Immature natural killer cell (primary cell): Measurements from ENCODE around the gene ACSBG1. TPM values are rescaled to one million over a fixed set of nuclear protein-coding genes. Genes with fewer than 3 reads are reported as not detected.
A peak's percentile ranks its signal among the peaks of the same experiment; 100 is the strongest.

ENCODE experiments used
- DNase-seq, 3 donors: peaks; one replicate each; pipeline ENCODE4 v3.0.0; 2022; ENCODE audit warnings: mixed read lengths in 1 of 3
- H3K27ac Mint-ChIP-seq, 6 donors: one replicate each; pipeline ENCODE4 v1.8.0; 2020; ENCODE audit warnings: mixed read lengths in 6 of 6, mild to moderate bottlenecking in 5 of 6, inconsistent platforms in 4 of 6, moderate library complexity in 3 of 6
- H3K27me3 Mint-ChIP-seq, 3 donors: one replicate each; pipeline ENCODE4 v1.8.0; 2020 to 2021; ENCODE audit warnings: low read depth in 3 of 3, mild to moderate bottlenecking in 3 of 3, mixed read lengths in 3 of 3, moderate library complexity in 3 of 3, inconsistent platforms in 1 of 3
- H3K36me3 Mint-ChIP-seq, 3 donors: one replicate each; pipeline ENCODE4 v1.8.0; 2020; ENCODE audit warnings: mixed read lengths in 3 of 3, inconsistent platforms in 2 of 3, mild to moderate bottlenecking in 2 of 3
- H3K4me1 Mint-ChIP-seq, 2 donors: one replicate each; pipeline ENCODE4 v1.8.0; 2020; ENCODE audit warnings: inconsistent platforms in 2 of 2, mild to moderate bottlenecking in 2 of 2, mixed read lengths in 2 of 2, moderate library complexity in 1 of 2
- H3K4me3 Mint-ChIP-seq, 5 donors: one replicate each; pipeline ENCODE4 v1.8.0; 2020; ENCODE audit warnings: mild to moderate bottlenecking in 5 of 5, mixed read lengths in 5 of 5, inconsistent platforms in 3 of 5, moderate library complexity in 3 of 5
- H3K9me3 Mint-ChIP-seq, 6 donors: one replicate each; pipeline ENCODE4 v1.8.0; 2020; ENCODE audit warnings: mild to moderate bottlenecking in 6 of 6, mixed read lengths in 6 of 6, inconsistent platforms in 4 of 6, moderate library complexity in 3 of 6
- polyA plus RNA-seq, 3 donors: library from polyadenylated mRNA; unstranded; fragments of 300-500 nt; fragmentation: Illumina TruSeq; gene quantifications; one replicate each; pipeline ENCODE4 v1.2.3, GENCODE V29; 2021

Gene ACSBG1
- polyA plus RNA-seq, 3 donors from 2014 or later: 0.07 TPM; not detected in 2

GRCh38 chr15:78149805-78150751, 84.3 kb downstream of the ACSBG1 start:
- peak overlapping the region; percentile 72 to 91 (median 86) for H3K27ac Mint-ChIP-seq
- H3K4me3 Mint-ChIP-seq: peak overlapping the region; percentile 86 to 89 (median 88)
- H3K9me3 Mint-ChIP-seq: no peaks in the 10 kb centered on the region
- peaks cover 0 to 7% (median 0%) of the 10 kb centered on the region in 3 donors for H3K36me3 Mint-ChIP-seq
- no peak for DNase-seq
- peaks cover 23 to 37% of the 10 kb centered on the region in 2 donors for H3K4me1 Mint-ChIP-seq
- peaks cover 3 to 7% (median 4%) of the 10 kb centered on the region in 3 donors for H3K27me3 Mint-ChIP-seq

GRCh38 chr15:78149068-78149804, 85.1 kb downstream of the ACSBG1 start, which contains the start of gene IDH3A:
Gene IDH3A, plus strand, starts transcription at chr15:78149362. Its CDS starts 42 bp downstream, at chr15:78149404.
- peak within 1 kb of the TSS; percentile 80 to 94 (median 91) for H3K27ac Mint-ChIP-seq
- peak; percentile 98 to 99 (median 98) for DNase-seq
- no peaks in the 10 kb centered on the region for H3K9me3 Mint-ChIP-seq
- peak within 1 kb of the TSS; percentile 94 to 97 (median 96) for H3K4me3 Mint-ChIP-seq
- H3K27me3 Mint-ChIP-seq: peaks cover 3 to 7% (median 4%) of the 10 kb centered on the region in 3 donors
- peaks cover 0 to 5% (median 0%) of the 10 kb centered on the region in 3 donors for H3K36me3 Mint-ChIP-seq
- peaks cover 23 to 37% of the 10 kb centered on the region in 2 donors for H3K4me1 Mint-ChIP-seq

GRCh38 chr15:78148392-78149067, 85.8 kb downstream of the ACSBG1 start:
- Mint-ChIP-seq H3K27me3 (peaks cover 3 to 7% (median 4%) of the 10 kb centered on the region in 3 donors), H3K4me3 (peak overlapping the region; percentile 94 to 97 (median 96)), H3K36me3 (peaks cover 0 to 5% (median 0%) of the 10 kb centered on the region in 3 donors), H3K9me3 (no peaks in the 10 kb centered on the region), H3K27ac (peak overlapping the region; percentile 80 to 94 (median 91)), H3K4me1 (peaks cover 23 to 37% of the 10 kb centered on the region in 2 donors)
- no peak for DNase-seq

GRCh38 chr15:78147566-78147965, 86.8 kb downstream of the ACSBG1 start:
- no peaks in the 10 kb centered on the region for H3K36me3 Mint-ChIP-seq
- H3K27ac Mint-ChIP-seq: peak overlapping the region in 3 of 6 donors; percentile 29 to 79 (median 43)
- H3K9me3 Mint-ChIP-seq: no peaks in the 10 kb centered on the region
- peaks cover 23 to 37% of the 10 kb centered on the region in 2 donors for H3K4me1 Mint-ChIP-seq
- H3K4me3 Mint-ChIP-seq: peak overlapping the region; percentile 60 to 96 (median 73)
- no peak for DNase-seq
- peaks cover 3 to 7% (median 4%) of the 10 kb centered on the region in 3 donors for H3K27me3 Mint-ChIP-seq

- no peak for DNase-seq
- Mint-ChIP-seq H3K27ac (no peak overlapping the region), H3K27me3 (peaks cover 3 to 7% (median 4%) of the 10 kb centered on the region in 3 donors), H3K4me1 (peaks cover 23 to 37% of the 10 kb centered on the region in 2 donors), H3K4me3 (peak overlapping the region in 2 of 5 donors; percentile 21 to 96), H3K36me3 (no peaks in the 10 kb centered on the region), H3K9me3 (no peaks in the 10 kb centered on the region)
Measured at GRCh38 chr15:78146425-78147154, 87.8 kb downstream of the ACSBG1 start.

- no peak for DNase-seq
- Mint-ChIP-seq H3K9me3 (no peaks in the 10 kb centered on the region), H3K27ac (no peak overlapping the region), H3K4me3 (no peak overlapping the region), H3K27me3 (no peaks in the 10 kb centered on the region), H3K4me1 (peaks cover 0 to 3% of the 10 kb centered on the region in 2 donors), H3K36me3 (no peaks in the 10 kb centered on the region)
Measured at GRCh38 chr15:78142332-78142731, 92.0 kb downstream of the ACSBG1 start.

GRCh38 chr15:78140292-78140691, 94.1 kb downstream of the ACSBG1 start:
- no peaks in the 10 kb centered on the region for H3K27me3 Mint-ChIP-seq
- no peaks in the 10 kb centered on the region for H3K9me3 Mint-ChIP-seq
- H3K4me1 Mint-ChIP-seq: no peaks in the 10 kb centered on the region
- no peak overlapping the region for H3K27ac Mint-ChIP-seq
- DNase-seq: no peak
- H3K4me3 Mint-ChIP-seq: no peak overlapping the region
- H3K36me3 Mint-ChIP-seq: no peaks in the 10 kb centered on the region

GRCh38 chr15:78139578-78139977, 94.8 kb downstream of the ACSBG1 start:
- H3K9me3 Mint-ChIP-seq: no peaks in the 10 kb centered on the region
- no peaks in the 10 kb centered on the region for H3K36me3 Mint-ChIP-seq
- H3K4me3 Mint-ChIP-seq: no peak overlapping the region
- H3K4me1 Mint-ChIP-seq: no peaks in the 10 kb centered on the region
- DNase-seq: no peak
- peaks cover 0 to 2% (median 0%) of the 10 kb centered on the region in 3 donors for H3K27me3 Mint-ChIP-seq
- H3K27ac Mint-ChIP-seq: no peak overlapping the region

- Mint-ChIP-seq H3K4me3 (peak overlapping the region in 1 of 5 donors; percentile 33), H3K9me3 (no peaks in the 10 kb centered on the region), H3K36me3 (no peaks in the 10 kb centered on the region), H3K4me1 (peaks cover 12 to 20% of the 10 kb centered on the region in 2 donors), H3K27ac (no peak overlapping the region), H3K27me3 (peaks cover 0 to 2% (median 1%) of the 10 kb centered on the region in 3 donors)
- DNase-seq: no peak
Measured at GRCh38 chr15:78133801-78134200, 100.6 kb downstream of the ACSBG1 start.

GRCh38 chr15:78131295-78132061, 102.9 kb downstream of the ACSBG1 start, which contains the start of gene CIB2:
Gene CIB2, minus strand, starts transcription at chr15:78131445. Its CDS starts 230 bp downstream, at chr15:78131215.
- DNase-seq: peak; percentile 73 to 80 (median 78)
- Mint-ChIP-seq H3K9me3 (no peaks in the 10 kb centered on the region), H3K4me3 (peak within 1 kb of the TSS; percentile 80 to 89 (median 83)), H3K27ac (peak within 1 kb of the TSS; percentile 60 to 89 (median 71)), H3K27me3 (peaks cover 0 to 2% (median 1%) of the 10 kb centered on the region in 3 donors), H3K36me3 (no peaks in the 10 kb centered on the region), H3K4me1 (peaks cover 12 to 20% of the 10 kb centered on the region in 2 donors)

- Mint-ChIP-seq H3K27ac (peak overlapping the region; percentile 6 to 89 (median 55)), H3K4me1 (peaks cover 12 to 20% of the 10 kb centered on the region in 2 donors), H3K9me3 (no peaks in the 10 kb centered on the region), H3K36me3 (no peaks in the 10 kb centered on the region), H3K27me3 (peaks cover 0 to 2% (median 1%) of the 10 kb centered on the region in 3 donors), H3K4me3 (peak overlapping the region; percentile 68 to 83 (median 76))
- DNase-seq: no peak
Measured at GRCh38 chr15:78130466-78131294, 103.7 kb downstream of the ACSBG1 start.
